ENCODE measurements around the gene NOP56. TPM values are rescaled to one million over a fixed set of nuclear protein-coding genes. Genes with fewer than 3 reads are reported as not detected.

Gene NOP56
- total and polyA plus RNA-seq, 8 donors = 36.2 to 204 (median 72.0) TPM

DNA sequence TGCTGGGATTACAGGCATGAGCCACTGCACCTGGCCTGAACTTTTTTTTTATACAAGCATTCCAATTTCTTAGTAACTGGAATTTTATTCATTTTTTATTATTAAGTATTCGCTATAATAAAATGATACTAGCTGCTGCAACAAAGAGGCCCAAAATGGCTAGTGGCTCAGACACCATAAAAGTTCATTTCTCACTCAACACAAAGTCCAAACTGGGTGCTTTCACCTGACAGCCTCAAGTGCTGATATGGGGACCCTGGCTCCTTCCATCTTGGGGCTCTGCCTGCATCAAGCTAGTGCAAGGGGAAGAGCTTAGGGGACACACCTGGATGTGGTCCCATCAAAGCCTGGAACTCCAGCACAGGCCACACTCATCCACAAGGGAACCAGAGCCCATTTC lies 12.2 kb upstream of the NOP56 start:
- H3K36me3 ChIP-seq = no peaks in the 10 kb centered on the region
- no peaks in the 10 kb centered on the region for H3K9me3 ChIP-seq
- no peak for TF ChIP-seq CTCF (IDR thresholded peaks at IDR 0.05)
- DNase-seq = no peak
- FAIRE-seq = no peak
- H3K4me3 ChIP-seq = no peak overlapping the region
- intact Hi-C loops (cut with DNase I) = loop anchor here in 1 of 3 donors (10.0 kb wide), 1 partner anchor 115 kb away; no protein-coding TSS in a partner anchor
- no peak overlapping the region for H3K27ac ChIP-seq
- WGBS, 2 donors = 43 to 59% methylated on average over 1 of the region's 1 CpG
- no peaks in the 10 kb centered on the region for H3K27me3 ChIP-seq
- H3K4me1 ChIP-seq = no peaks in the 10 kb centered on the region
- no peak for ATAC-seq

- Histone ChIP-seq H3K4me3 (no peak overlapping the region), H3K27ac (no peak overlapping the region), H3K9me3 (no peaks in the 10 kb centered on the region), H3K4me1 (no peaks in the 10 kb centered on the region), H3K27me3 (no peaks in the 10 kb centered on the region), H3K36me3 (no peaks in the 10 kb centered on the region)
- FAIRE-seq (no peak), ATAC-seq (no peak), DNase-seq (no peak)
- 88 to 95% methylated on average over 9 of the region's 9 CpGs for WGBS, 2 donors
- no peak for TF ChIP-seq CTCF (IDR thresholded peaks at IDR 0.05)
- intact Hi-C loops (cut with DNase I) = loop anchor here in 1 of 3 donors (10.0 kb wide), 1 partner anchor 116 kb away; no protein-coding TSS in a partner anchor
These were observed 11.5 kb upstream of the NOP56 start for GRCh38 chr20:2640899-2641298.

DNA sequence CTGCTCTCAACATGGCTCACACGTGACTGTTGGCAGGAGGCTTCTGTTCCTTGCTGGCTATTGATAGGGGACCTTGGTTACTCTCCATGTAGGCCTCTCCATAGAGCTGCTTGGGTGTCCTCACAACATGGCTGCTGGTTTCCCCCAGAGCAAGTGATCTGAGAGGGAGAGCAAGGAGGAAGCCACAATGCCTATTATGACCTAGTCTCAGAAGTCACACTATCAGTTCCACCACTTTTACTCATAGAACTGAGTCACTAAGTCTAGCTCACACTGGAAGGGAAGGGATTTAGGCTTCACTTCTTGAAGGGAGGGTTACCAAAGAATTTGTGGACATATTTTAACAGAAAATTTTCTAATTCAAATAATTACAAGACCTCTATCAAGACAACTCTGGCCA lies 8.7 kb upstream of the NOP56 start:
- no peak overlapping the region for H3K27ac ChIP-seq
- no peak for ATAC-seq
- no peaks in the 10 kb centered on the region for H3K36me3 ChIP-seq
- no peak for TF ChIP-seq CTCF (IDR thresholded peaks at IDR 0.05)
- H3K9me3 ChIP-seq = no peaks in the 10 kb centered on the region
- no peaks in the 10 kb centered on the region for H3K27me3 ChIP-seq
- DNase-seq = no peak
- 91 to 100% methylated on average over 1 of the region's 1 CpG for WGBS, 2 donors
- no peaks in the 10 kb centered on the region for H3K4me1 ChIP-seq
- intact Hi-C loops (cut with DNase I) = loop anchor here in 1 of 3 donors (10.0 kb wide), 1 partner anchor 119 kb away; no protein-coding TSS in a partner anchor
- H3K4me3 ChIP-seq = no peak overlapping the region
- no peak for FAIRE-seq

DNA sequence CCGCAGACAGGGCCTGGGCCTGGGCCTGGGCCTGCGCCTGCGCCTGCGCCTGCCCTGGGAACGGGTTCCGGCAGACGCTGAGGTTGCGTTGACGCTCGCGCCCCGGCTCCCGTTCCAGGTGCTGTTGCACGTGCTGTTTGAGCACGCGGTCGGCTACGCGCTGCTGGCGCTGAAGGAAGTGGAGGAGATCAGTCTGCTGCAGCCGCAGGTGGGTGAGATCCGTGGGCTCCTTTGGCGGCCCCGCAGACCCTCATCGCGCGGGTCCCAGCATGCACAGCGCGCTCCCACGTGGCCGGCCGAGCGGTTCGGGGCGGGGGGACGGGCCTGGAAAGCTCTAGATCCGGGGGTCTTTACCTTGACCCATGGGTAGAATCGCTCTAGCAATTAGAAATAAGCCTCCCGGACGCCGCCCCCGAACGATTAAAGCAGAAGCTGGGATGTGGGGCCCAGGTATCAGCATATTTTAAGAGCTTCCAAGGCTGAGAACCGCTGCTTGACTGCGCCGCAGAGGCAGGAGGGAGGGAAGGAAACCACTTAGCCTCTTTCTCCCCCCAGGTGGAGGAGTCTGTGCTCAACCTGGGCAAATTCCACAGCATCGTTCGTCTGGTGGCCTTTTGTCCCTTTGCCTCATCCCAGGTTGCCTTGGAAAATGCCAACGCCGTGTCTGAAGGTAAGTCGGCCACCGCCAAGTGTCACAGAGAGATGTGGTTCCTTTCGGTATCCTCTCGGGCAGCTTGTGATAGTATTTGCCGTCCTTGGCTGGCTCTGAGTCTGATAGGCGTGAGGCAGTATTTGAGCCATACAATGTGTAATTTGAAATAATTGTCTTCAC lies 508 bp downstream of the NOP56 start:
- Histone ChIP-seq H3K4me3 (peak overlapping the region; percentile 91 to 98 (median 96)), H3K27me3 (no peaks in the 10 kb centered on the region), H3K36me3 (peaks cover 7 to 36% (median 21%) of the 10 kb centered on the region in 3 donors), H3K27ac (peak overlapping the region; percentile 78 to 91 (median 80)), H3K4me1 (peaks cover 5 to 16% (median 7%) of the 10 kb centered on the region in 3 donors), H3K9me3 (no peaks in the 10 kb centered on the region)
- 0% methylated on average over 49 to 56 of the region's 56 CpGs for WGBS, 2 donors
- intact Hi-C loops (cut with DNase I) = no loop called here
- no peak for TF ChIP-seq CTCF (IDR thresholded peaks at IDR 0.05)
- DNase-seq (peak in 1 of 6 donors; percentile 87), ATAC-seq (peak; percentile 46 to 71 (median 62)), FAIRE-seq (no peak)

Data from pancreas (tissue), 10 donors.